Endodermal cell (in vitro differentiated cells): ENCODE data around the gene KCNIP3. TPM values are rescaled to one million over a fixed set of nuclear protein-coding genes. Genes with fewer than 3 reads are reported as not detected.
A peak's percentile ranks its signal among the peaks of the same experiment; 100 is the strongest.

Experiments
- DNase-seq: peaks from one replicate; pipeline ENCODE4 v3.0.0-alpha.2; 2017
- H3K27ac ChIP-seq: 2 replicates; pipeline ENCODE4 v1.5.1; 2013; ENCODE audit warnings: mild to moderate bottlenecking, low read depth, low read length, moderate library complexity
- H3K27me3 ChIP-seq: 2 replicates; pipeline ENCODE4 v1.6.1; 2013; ENCODE audit warnings: mild to moderate bottlenecking, low read length, moderate library complexity; ENCODE audit not compliant: insufficient read depth, control insufficient read depth, poor library complexity, severe bottlenecking
- H3K36me3 ChIP-seq: 2 replicates; pipeline ENCODE4 v1.7.0; 2013; ENCODE audit warnings: mild to moderate bottlenecking, low read length, moderate library complexity; ENCODE audit not compliant: control insufficient read depth, insufficient read depth
- H3K4me1 ChIP-seq: one replicate; pipeline ENCODE4 v1.7.0; 2013; ENCODE audit warnings: low read length; ENCODE audit not compliant: control insufficient read depth, insufficient read depth
- H3K4me3 ChIP-seq: 2 replicates; pipeline ENCODE4 v1.5.1; 2013; ENCODE audit warnings: mild to moderate bottlenecking, low read length, moderate library complexity
- H3K9ac ChIP-seq: 2 replicates; pipeline ENCODE4 v1.6.1; 2013; ENCODE audit warnings: mild to moderate bottlenecking, low read length, moderate library complexity; ENCODE audit not compliant: poor library complexity, severe bottlenecking; ENCODE audit errors: extremely low read depth
- H3K9me3 ChIP-seq: 2 replicates; pipeline ENCODE4 v1.6.1; 2013; ENCODE audit warnings: mild to moderate bottlenecking, low read length, moderate library complexity; ENCODE audit not compliant: control insufficient read depth
- H3K27ac Mint-ChIP-seq: 2 replicates; pipeline ENCODE4 v1.8.0; 2020; ENCODE audit warnings: mixed read lengths
- H3K27me3 Mint-ChIP-seq: 2 replicates; pipeline ENCODE4 v1.8.0; 2021; ENCODE audit warnings: mild to moderate bottlenecking, mixed read lengths; ENCODE audit not compliant: insufficient read depth
- H3K36me3 Mint-ChIP-seq: 2 replicates; pipeline ENCODE4 v1.8.0; 2020; ENCODE audit warnings: low read depth, mixed read lengths
- H3K4me1 Mint-ChIP-seq: 2 replicates; pipeline ENCODE4 v1.8.0; 2020; ENCODE audit warnings: mixed read lengths
- H3K4me3 Mint-ChIP-seq: 2 replicates; pipeline ENCODE4 v1.8.0; 2020; ENCODE audit warnings: mild to moderate bottlenecking, moderate library complexity, mixed read lengths
- H3K9me3 Mint-ChIP-seq: 2 replicates; pipeline ENCODE4 v1.8.0; 2020; ENCODE audit warnings: mild to moderate bottlenecking, mixed read lengths
- CTCF ChIP-seq: fragments of 200-600 bp; sonication (generic); conservative IDR thresholded peaks from 2 replicates; pipeline ENCODE4 v1.5.0; 2021; ENCODE audit warnings: antibody characterized with exemption, mild to moderate bottlenecking
- WGBS, 2 experiments: methylation state at CpG; one replicate each; pipeline versions ENCODE4 v1.1.5 to v1.1.7; 2013; ENCODE audit warnings: missing lambda C conversion rate in 2 of 2, mixed read lengths in 1 of 2; ENCODE audit not compliant: insufficient coverage in 1 of 2, insufficient read length in 1 of 2; 5-methylcytosine and 5-hydroxymethylcytosine counted together
- total RNA-seq, 2 donors: library from RNA; stranded (reverse); fragmentation: NEBNext Ultra II Directional in 1 of 2; extraction: Animal tissue kit (Norgen Biotek cat#: 25700) in 1 of 2; gene quantifications; 2 replicates in 1 of 2; 3 replicates in 1 of 2; pipeline ENCODE4 v1.2.1, GENCODE V29; 2021

Gene KCNIP3
- total RNA-seq, 2 donors from 2014 or later, result 0.26 to 1.3 TPM

GRCh38 chr2:95320344-95320712 lies 23.2 kb downstream of the KCNIP3 start:
- no peaks in the 10 kb centered on the region for H3K36me3 ChIP-seq
- no peaks in the 10 kb centered on the region for H3K9me3 Mint-ChIP-seq
- DNase-seq, result no peak
- no peaks in the 10 kb centered on the region for H3K4me1 Mint-ChIP-seq
- no peaks in the 10 kb centered on the region for H3K27me3 ChIP-seq
- H3K4me3 ChIP-seq, result no peak overlapping the region
- H3K4me1 ChIP-seq, result no peaks in the 10 kb centered on the region
- 60 to 90% methylated on average over 1 to 10 of the region's 11 CpGs for WGBS, 2 experiments
- H3K27me3 Mint-ChIP-seq, result no peaks in the 10 kb centered on the region
- TF ChIP-seq CTCF, result no peak
- no peak overlapping the region for H3K4me3 Mint-ChIP-seq
- H3K9me3 ChIP-seq, result no peaks in the 10 kb centered on the region
- no peak overlapping the region for H3K27ac Mint-ChIP-seq
- no peak overlapping the region for H3K9ac ChIP-seq
- H3K27ac ChIP-seq, result no peak overlapping the region
- H3K36me3 Mint-ChIP-seq, result no peaks in the 10 kb centered on the region

GRCh38 chr2:95320986-95321767 lies 24.0 kb downstream of the KCNIP3 start:
- Mint-ChIP-seq H3K27ac (no peak overlapping the region), H3K36me3 (no peaks in the 10 kb centered on the region), H3K4me1 (no peaks in the 10 kb centered on the region), H3K9me3 (no peaks in the 10 kb centered on the region), H3K4me3 (no peak overlapping the region), H3K27me3 (no peaks in the 10 kb centered on the region)
- WGBS, 2 experiments, result 90 to 91% methylated on average over 10 to 18 of the region's 18 CpGs
- Histone ChIP-seq H3K9me3 (peaks cover 3% of the 10 kb centered on the region), H3K36me3 (no peaks in the 10 kb centered on the region), H3K27ac (no peak overlapping the region), H3K4me3 (no peak overlapping the region), H3K4me1 (no peaks in the 10 kb centered on the region), H3K9ac (no peak overlapping the region), H3K27me3 (no peaks in the 10 kb centered on the region)
- DNase-seq, result no peak
- no peak for TF ChIP-seq CTCF

- no peaks in the 10 kb centered on the region for H3K4me1 ChIP-seq
- H3K9ac ChIP-seq, result no peak overlapping the region
- no peak overlapping the region for H3K4me3 ChIP-seq
- DNase-seq, result peak; percentile 79
- Mint-ChIP-seq H3K36me3 (no peaks in the 10 kb centered on the region), H3K9me3 (no peaks in the 10 kb centered on the region), H3K4me1 (no peaks in the 10 kb centered on the region), H3K4me3 (no peak overlapping the region), H3K27ac (no peak overlapping the region), H3K27me3 (no peaks in the 10 kb centered on the region)
- no peak overlapping the region for H3K27ac ChIP-seq
- H3K9me3 ChIP-seq, result peaks cover 3% of the 10 kb centered on the region
- no peaks in the 10 kb centered on the region for H3K36me3 ChIP-seq
- 81 to 88% methylated on average over 15 to 26 of the region's 26 CpGs for WGBS, 2 experiments
- TF ChIP-seq CTCF, result peak; percentile 76
- H3K27me3 ChIP-seq, result no peaks in the 10 kb centered on the region
Observed at GRCh38 chr2:95323347-95324155, 26.4 kb downstream of the KCNIP3 start.
